ENCODE measurements around the gene FRK.

The FRK gene

DNA sequence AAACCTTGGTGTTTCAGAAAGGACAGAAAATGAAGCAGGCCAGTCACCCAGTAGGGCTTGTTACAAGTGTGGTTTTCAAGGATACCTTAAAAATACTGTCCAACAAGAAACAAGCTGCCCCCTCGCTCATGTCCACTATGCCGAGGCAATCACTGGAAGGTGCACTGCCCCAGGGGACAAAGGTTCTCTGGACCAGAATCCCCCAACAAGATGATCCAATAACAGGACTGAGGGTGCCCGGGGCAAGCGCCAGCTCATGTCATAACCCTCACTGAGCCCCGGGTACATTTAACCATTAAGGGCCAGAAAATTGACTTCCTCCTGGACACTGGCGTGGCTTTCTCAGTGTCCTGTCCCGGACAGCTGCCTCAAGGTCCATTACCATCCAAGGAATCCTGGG lies 33.4 kb upstream of the FRK start:
- intact Hi-C loops (cut with micrococcal nuclease), result no loop called here
- Mint-ChIP-seq H3K9me3 (peaks cover 13% of the 10 kb centered on the region), H3K4me1 (ENCODE audit: low read depth) (peaks cover 7% of the 10 kb centered on the region), H3K36me3 (ENCODE audit: low read depth) (no peaks in the 10 kb centered on the region), H3K4me3 (no peak overlapping the region), H3K27me3 (no peaks in the 10 kb centered on the region), H3K27ac (no peak overlapping the region)

DNA sequence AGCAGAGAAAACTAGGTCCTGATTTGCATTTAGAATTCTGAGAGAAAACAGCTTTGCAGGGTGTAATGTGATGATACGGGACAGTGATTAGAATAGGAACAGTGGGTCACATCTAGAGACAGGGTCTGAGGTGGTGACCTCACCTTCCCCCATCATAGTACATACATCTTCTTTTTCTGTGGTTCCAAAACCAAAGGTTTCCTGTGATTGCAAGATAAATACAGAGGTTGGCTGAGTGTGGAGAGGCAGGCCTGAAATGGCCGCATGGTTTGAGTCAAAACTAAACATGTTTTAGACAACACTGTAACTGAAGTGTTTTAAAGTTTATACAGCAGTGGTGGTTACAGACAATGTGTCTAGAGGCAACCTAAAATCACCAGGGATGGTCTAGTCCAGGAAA lies 29.6 kb upstream of the FRK start:
- Mint-ChIP-seq H3K4me1 (ENCODE audit: low read depth) (no peaks in the 10 kb centered on the region), H3K9me3 (no peaks in the 10 kb centered on the region), H3K27ac (no peak overlapping the region), H3K27me3 (no peaks in the 10 kb centered on the region), H3K36me3 (ENCODE audit: low read depth) (no peaks in the 10 kb centered on the region), H3K4me3 (no peak overlapping the region)
- intact Hi-C loops (cut with micrococcal nuclease), result no loop called here

DNA sequence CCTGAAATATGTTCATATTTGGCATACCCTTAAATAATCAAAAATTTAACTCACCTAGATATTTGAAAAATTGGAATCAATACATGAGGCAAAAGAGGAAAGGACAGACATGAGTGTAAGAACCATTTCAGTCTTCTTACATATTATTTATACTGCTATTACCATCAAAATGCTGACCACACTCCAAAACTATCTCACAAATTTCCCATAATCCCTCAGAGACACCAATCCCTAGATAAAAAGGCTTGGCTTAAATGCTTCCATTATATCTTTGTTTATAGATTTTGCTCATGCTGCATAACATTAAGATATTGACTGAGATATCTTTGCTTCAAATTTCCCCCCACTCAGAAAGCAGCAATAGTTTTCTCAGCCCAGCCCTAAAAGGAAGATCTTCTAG lies 28.3 kb upstream of the FRK start:
- peaks cover 2% of the 10 kb centered on the region for H3K27me3 Mint-ChIP-seq

DNA sequence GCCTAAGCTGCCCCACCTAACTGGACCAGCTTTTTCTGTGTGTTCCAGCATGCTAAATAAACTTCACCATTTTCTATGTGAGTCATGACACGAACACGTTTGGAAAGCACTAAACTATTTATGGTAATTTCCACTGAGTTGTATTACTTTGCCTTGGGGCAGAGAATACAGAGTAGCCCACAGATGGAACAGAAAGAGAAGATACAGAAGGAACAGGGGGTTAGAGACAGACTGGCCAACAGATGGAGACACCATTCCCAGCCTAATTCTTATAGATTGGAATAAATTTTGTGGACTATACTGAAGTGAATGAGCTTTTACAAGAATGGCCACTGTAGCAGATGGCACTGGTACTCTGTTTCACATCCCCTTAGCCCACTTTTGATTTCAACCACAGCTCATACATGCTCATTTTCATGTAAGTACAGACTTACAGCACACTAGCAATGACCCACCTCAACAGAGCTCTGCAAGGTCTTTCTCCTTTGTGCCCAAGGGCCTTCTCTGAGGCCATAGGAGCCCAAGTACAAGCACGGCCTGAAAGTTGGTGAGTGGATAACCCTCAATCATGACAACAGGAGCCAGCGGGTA lies 26.8 kb upstream of the FRK start:
- intact Hi-C loops (cut with micrococcal nuclease), result no loop called here
- H3K9me3 Mint-ChIP-seq, result no peaks in the 10 kb centered on the region
- H3K27me3 Mint-ChIP-seq, result peaks cover 4% of the 10 kb centered on the region
- no peak overlapping the region for H3K4me3 Mint-ChIP-seq
- no peak overlapping the region for H3K27ac Mint-ChIP-seq
- H3K4me1 Mint-ChIP-seq (ENCODE audit: low read depth), result no peaks in the 10 kb centered on the region
- H3K36me3 Mint-ChIP-seq (ENCODE audit: low read depth), result no peaks in the 10 kb centered on the region

More for the DNA sequence above, 28.3 kb upstream of the FRK start:
- H3K4me1 Mint-ChIP-seq (ENCODE audit: low read depth), result no peaks in the 10 kb centered on the region
- H3K9me3 Mint-ChIP-seq, result no peaks in the 10 kb centered on the region
- H3K27ac Mint-ChIP-seq, result no peak overlapping the region
- intact Hi-C loops (cut with micrococcal nuclease), result no loop called here
- H3K4me3 Mint-ChIP-seq, result no peak overlapping the region
- no peaks in the 10 kb centered on the region for H3K36me3 Mint-ChIP-seq (ENCODE audit: low read depth)

DNA sequence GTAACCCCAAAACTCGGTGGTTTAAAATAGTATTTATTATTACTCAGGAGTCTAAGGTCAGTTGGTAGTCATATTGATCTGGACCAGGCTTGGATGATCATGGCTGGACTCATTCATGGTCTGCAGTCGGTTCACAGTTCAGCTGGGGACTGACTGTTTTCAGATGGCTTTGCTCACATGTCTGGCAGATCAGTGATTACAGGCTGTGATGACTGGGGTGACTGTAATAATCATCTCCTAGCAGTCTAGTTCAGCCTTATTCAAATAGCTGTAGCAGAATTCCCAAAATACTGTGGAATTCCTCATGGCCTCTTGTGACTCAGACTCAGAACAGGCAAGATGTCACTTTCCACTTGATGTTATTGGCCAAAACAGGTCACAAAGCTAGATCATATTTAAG lies 23.6 kb upstream of the FRK start:
- no peaks in the 10 kb centered on the region for H3K4me1 Mint-ChIP-seq (ENCODE audit: low read depth)
- no peaks in the 10 kb centered on the region for H3K36me3 Mint-ChIP-seq (ENCODE audit: low read depth)
- H3K27ac Mint-ChIP-seq, result no peak overlapping the region
- peaks cover 4% of the 10 kb centered on the region for H3K27me3 Mint-ChIP-seq
- intact Hi-C loops (cut with micrococcal nuclease), result no loop called here
- no peaks in the 10 kb centered on the region for H3K9me3 Mint-ChIP-seq
- no peak overlapping the region for H3K4me3 Mint-ChIP-seq

DNA sequence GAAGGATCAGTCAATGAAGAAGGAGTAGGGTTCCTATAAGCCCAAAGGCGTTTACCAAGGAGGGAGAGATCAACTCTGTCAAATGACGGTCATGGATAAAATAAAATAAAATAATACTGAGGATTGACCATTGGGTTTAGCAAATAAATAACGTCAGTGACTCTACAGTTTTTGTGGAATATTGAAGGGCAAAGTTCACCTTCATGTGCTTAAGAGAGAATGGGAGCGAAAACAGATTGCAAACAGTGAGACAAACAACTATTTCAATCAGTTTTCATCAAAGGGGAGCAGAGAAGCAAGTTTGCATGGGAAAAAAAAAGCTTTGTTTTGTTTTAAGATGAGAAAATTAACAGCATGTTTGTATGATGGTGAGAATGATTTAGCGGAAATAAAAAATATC lies 22.4 kb upstream of the FRK start:
- H3K27me3 Mint-ChIP-seq, result peaks cover 4% of the 10 kb centered on the region
- H3K4me1 Mint-ChIP-seq (ENCODE audit: low read depth), result no peaks in the 10 kb centered on the region
- no peak overlapping the region for H3K27ac Mint-ChIP-seq
- intact Hi-C loops (cut with micrococcal nuclease), result no loop called here
- no peaks in the 10 kb centered on the region for H3K9me3 Mint-ChIP-seq
- no peak overlapping the region for H3K4me3 Mint-ChIP-seq
- no peaks in the 10 kb centered on the region for H3K36me3 Mint-ChIP-seq (ENCODE audit: low read depth)

DNA sequence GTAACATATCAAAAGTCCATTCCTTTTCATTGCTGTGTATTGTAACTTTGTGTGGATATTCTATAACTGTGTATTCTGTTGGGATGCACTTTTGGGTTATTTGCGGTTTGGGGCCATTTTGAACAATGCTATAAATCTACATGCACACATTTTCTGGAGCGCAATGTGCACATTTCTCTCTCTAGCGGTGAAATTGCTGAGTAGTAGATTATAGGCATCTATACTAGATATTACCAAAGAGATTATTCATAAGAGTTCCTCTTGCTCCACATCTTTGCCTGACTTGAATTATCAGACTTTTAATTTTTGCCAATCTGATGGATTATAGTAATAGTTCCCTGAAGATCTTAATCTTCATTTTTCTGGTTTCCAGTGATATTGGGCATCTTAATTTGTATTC lies 18.3 kb upstream of the FRK start:
- intact Hi-C loops (cut with micrococcal nuclease), result no loop called here
- no peaks in the 10 kb centered on the region for H3K9me3 Mint-ChIP-seq

DNA sequence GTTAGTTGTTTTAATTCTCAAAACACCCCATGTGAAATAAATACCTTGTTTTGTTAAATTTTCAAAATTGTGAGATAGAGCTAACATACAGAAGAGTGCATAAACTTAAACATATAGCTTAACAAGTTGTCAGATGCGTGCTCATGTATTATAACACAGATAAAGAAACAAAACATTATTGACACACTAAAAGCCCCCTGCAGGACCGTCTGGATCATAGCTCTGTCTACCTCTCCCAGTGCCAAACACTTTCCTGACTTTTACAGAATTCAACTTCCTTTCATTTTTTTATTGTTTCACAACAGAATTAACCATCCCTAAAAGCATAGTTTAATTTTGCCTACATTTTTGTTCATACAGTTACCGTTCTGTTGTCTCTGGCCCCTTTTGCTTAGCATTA lies 17.8 kb upstream of the FRK start:
- intact Hi-C loops (cut with micrococcal nuclease), result no loop called here
- H3K36me3 Mint-ChIP-seq (ENCODE audit: low read depth), result no peaks in the 10 kb centered on the region
- H3K4me3 Mint-ChIP-seq, result no peak overlapping the region
- no peak overlapping the region for H3K27ac Mint-ChIP-seq
- H3K9me3 Mint-ChIP-seq, result no peaks in the 10 kb centered on the region
- H3K4me1 Mint-ChIP-seq (ENCODE audit: low read depth), result no peaks in the 10 kb centered on the region
- H3K27me3 Mint-ChIP-seq, result peaks cover 8% of the 10 kb centered on the region

More for the DNA sequence above, 18.3 kb upstream of the FRK start:
- Mint-ChIP-seq H3K27ac (no peak overlapping the region), H3K4me1 (ENCODE audit: low read depth) (no peaks in the 10 kb centered on the region), H3K27me3 (peaks cover 8% of the 10 kb centered on the region), H3K36me3 (ENCODE audit: low read depth) (no peaks in the 10 kb centered on the region), H3K4me3 (no peak overlapping the region)

DNA sequence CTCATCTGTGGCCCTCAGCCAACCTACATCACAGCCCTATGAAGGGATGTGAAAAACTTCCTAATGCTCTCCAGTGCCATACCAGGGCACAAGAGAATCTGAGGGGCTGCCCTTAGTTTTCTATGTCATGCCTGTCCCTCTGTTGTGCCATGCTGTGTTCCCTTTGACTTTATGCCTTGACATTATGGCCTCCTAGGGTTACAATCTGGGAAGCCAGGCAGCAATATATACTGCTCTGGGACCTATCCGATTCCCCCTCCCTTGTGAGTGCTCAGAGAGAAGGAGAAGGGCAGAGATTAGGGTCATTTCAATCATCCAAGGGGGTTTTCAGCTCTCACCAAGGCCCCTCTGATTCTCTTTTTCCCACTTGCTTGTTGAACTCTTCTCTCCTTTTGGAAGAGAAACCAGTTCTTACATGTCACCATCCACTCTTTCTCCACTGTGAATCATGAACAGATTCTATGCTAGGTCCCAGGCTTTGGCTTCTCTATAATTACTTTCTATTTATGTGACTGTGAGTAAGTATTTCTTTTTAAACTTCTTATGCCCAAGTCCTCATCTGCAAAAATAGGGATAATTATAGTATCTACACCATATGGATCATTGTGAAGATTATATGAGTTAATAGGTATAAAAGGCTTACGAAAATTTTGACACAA lies 14.2 kb upstream of the FRK start:
- intact Hi-C loops (cut with micrococcal nuclease), result no loop called here
- no peak overlapping the region for H3K4me3 Mint-ChIP-seq
- H3K27me3 Mint-ChIP-seq, result peaks cover 6% of the 10 kb centered on the region
- no peaks in the 10 kb centered on the region for H3K4me1 Mint-ChIP-seq (ENCODE audit: low read depth)
- no peaks in the 10 kb centered on the region for H3K9me3 Mint-ChIP-seq
- H3K36me3 Mint-ChIP-seq (ENCODE audit: low read depth), result no peaks in the 10 kb centered on the region
- no peak overlapping the region for H3K27ac Mint-ChIP-seq

DNA sequence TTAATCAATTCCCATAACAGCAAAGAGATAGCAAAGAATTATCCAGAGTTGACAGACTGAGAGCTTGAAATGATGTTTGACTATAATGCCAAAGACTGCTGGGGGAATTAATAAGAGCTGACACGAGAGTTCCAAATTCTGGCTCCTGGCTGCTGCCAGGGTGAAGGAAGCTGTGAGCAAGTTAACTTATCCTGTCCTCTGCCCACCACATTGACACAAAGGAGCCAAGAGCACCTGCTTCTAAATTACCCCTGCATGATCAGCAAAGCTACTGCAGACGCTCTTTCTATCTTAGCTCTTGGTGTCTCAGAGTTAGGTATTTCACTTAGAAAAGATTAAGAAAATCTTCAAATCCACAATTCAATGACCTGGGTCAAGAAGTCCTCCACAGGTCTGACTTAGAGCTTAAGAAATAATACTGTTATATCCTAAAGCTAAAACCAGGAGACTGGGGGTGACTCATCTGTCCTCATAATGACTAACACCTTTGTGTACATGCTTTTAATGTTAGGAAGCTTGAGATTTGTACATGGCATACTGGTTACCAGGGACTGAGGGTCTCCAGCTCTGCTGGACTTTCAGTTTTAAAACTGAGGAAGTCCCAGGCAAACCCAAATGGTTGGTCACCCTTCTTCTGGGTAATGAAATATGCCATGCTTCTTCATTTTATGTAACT lies 13.2 kb upstream of the FRK start:
- H3K9me3 Mint-ChIP-seq, result no peaks in the 10 kb centered on the region
- intact Hi-C loops (cut with micrococcal nuclease), result no loop called here
- H3K27ac Mint-ChIP-seq, result no peak overlapping the region
- no peak overlapping the region for H3K4me3 Mint-ChIP-seq
- peaks cover 6% of the 10 kb centered on the region for H3K27me3 Mint-ChIP-seq
- H3K36me3 Mint-ChIP-seq (ENCODE audit: low read depth), result no peaks in the 10 kb centered on the region
- no peaks in the 10 kb centered on the region for H3K4me1 Mint-ChIP-seq (ENCODE audit: low read depth)

DNA sequence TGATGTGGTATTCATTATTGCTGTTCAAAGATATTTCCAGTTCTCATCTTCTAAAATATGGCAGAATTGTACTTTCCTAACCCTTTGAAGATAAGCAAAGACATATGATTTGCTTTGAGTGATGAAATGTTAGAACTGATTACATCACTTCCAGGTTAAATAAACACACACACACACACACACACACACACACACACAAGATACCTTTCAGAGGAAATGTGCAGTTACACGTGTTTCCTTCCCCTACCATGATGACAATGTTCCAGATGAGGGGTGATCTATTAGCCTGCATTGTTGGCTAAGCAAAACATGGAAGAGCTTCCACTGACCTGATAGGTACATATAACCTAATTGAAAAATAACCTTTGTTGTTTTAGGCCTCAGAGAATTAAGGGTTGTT lies 11.7 kb upstream of the FRK start:
- Mint-ChIP-seq H3K4me1 (ENCODE audit: low read depth) (no peaks in the 10 kb centered on the region), H3K27me3 (peaks cover 4% of the 10 kb centered on the region), H3K36me3 (ENCODE audit: low read depth) (no peaks in the 10 kb centered on the region), H3K9me3 (no peaks in the 10 kb centered on the region), H3K27ac (no peak overlapping the region), H3K4me3 (no peak overlapping the region)
- intact Hi-C loops (cut with micrococcal nuclease), result no loop called here

DNA sequence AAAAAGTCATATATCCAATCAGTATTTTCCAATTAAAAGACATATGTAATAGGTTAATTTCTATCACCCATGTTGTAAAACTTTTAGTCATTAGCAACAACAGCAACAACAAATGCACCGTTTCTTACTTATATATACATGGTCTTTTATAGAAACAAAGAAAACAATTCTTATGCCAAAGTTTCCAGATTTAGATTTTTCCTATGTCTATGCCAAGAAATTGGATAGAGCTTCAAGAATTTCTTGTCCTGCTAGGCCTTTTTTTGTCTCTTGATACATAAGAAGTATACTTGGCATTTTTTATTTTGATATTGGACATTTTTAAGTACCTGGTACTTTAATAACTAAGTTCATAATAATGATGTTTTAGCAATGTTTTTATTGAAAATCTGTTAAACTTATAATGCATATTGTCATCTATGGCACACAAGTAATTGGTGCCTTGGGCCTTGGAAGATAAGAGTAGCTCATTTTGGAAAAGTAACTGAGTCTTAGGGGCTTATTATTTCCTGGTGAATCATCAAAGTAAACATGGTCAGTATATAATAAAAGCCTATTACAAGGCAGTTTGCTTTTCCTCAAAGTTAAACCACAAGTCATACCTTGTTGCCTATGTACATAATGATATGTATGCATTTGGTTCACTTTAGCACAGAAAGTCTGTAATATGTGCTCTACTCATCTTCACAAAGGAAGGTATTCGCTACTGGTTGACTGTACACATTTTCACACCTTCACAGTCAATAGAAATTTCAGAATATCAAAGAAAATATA lies 10.1 kb upstream of the FRK start:
- intact Hi-C loops (cut with micrococcal nuclease), result no loop called here
- Mint-ChIP-seq H3K4me1 (ENCODE audit: low read depth) (no peaks in the 10 kb centered on the region), H3K27me3 (peaks cover 5% of the 10 kb centered on the region), H3K9me3 (no peaks in the 10 kb centered on the region), H3K27ac (no peak overlapping the region), H3K4me3 (no peak overlapping the region), H3K36me3 (ENCODE audit: low read depth) (no peaks in the 10 kb centered on the region)

DNA sequence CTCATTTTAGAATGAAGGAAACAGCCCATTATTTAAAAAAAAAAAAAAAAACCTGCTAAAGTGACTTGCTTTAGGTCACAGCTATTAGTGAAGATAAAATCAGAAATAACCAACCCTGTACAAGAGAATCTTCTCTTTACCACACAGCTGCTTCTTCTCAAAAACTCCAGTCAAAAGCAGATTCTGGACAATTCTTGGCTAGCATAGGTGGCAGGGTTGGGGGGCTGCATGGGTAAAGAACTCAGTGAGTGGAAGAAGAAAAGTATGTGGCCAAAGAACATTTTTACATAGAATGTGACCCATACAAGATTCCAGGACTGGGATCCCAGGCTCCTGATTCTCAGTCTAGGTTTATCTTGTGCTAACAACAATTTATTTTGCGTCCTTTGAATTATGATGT lies 9.4 kb upstream of the FRK start:
- intact Hi-C loops (cut with micrococcal nuclease), result no loop called here
- Mint-ChIP-seq H3K27me3 (peaks cover 8% of the 10 kb centered on the region), H3K9me3 (no peaks in the 10 kb centered on the region), H3K4me3 (no peak overlapping the region), H3K4me1 (ENCODE audit: low read depth) (no peaks in the 10 kb centered on the region), H3K36me3 (ENCODE audit: low read depth) (no peaks in the 10 kb centered on the region), H3K27ac (no peak overlapping the region)

DNA sequence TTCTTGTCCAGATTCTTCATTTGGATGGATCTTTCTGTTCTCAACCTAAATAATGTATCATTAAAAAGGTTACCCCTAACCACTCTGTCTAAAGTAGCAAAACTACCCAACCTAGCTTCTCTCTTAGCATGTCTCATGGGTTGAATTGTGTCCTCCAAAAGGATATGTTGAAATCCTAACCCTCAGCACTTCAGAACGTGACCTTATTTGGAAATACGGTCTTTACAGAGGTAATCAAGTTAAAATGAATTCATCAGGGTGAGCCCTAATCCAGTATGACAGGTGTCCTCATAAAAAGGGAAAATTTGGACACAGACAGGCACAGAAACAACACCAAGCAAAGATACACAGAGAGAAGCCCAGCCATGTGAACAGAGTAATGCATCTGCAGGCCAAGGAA lies 6.1 kb upstream of the FRK start:
- Mint-ChIP-seq H3K9me3 (no peaks in the 10 kb centered on the region), H3K27ac (no peak overlapping the region), H3K36me3 (ENCODE audit: low read depth) (no peaks in the 10 kb centered on the region), H3K27me3 (peaks cover 7% of the 10 kb centered on the region), H3K4me3 (no peak overlapping the region), H3K4me1 (ENCODE audit: low read depth) (no peaks in the 10 kb centered on the region)
- intact Hi-C loops (cut with micrococcal nuclease), result no loop called here
